Measurements from ENCODE around the gene URI1. TPM values are rescaled to one million over a fixed set of nuclear protein-coding genes. Genes with fewer than 3 reads are reported as not detected.

Gene URI1
- total RNA-seq, 1 donor from 2014 or later, result 43.7 TPM

DNA sequence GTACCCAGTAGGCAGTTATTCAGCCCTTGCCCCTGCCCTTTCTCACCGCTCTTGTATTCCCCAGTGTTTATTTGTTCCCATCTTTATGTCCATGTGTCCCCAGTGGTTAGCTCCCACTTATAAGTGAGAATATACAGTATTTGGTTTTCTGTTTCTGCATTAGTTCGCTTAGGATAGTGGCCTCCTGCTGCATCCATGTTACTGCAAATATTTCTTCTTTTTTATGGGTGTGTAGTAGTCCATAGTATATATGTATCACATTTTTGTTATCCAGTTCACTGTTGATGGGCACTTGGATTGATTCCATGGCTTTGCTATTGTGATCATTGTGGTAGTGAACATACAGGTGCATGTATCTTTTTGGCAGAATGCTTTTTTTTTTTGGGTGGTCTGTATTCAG, 32.7 kb downstream of the URI1 start:
- H3K4me1 Mint-ChIP-seq (ENCODE audit: low read depth, unreplicated experiment), result peaks cover 21% of the 10 kb centered on the region
- no peak overlapping the region for H3K27ac Mint-ChIP-seq (ENCODE audit: unreplicated experiment)
- DNase-seq, result no peak
- no peaks in the 10 kb centered on the region for H3K27me3 Mint-ChIP-seq (ENCODE audit: unreplicated experiment)
- no peaks in the 10 kb centered on the region for H3K9me3 Mint-ChIP-seq (ENCODE audit: unreplicated experiment)
- TF ChIP-seq, protein P1, sequence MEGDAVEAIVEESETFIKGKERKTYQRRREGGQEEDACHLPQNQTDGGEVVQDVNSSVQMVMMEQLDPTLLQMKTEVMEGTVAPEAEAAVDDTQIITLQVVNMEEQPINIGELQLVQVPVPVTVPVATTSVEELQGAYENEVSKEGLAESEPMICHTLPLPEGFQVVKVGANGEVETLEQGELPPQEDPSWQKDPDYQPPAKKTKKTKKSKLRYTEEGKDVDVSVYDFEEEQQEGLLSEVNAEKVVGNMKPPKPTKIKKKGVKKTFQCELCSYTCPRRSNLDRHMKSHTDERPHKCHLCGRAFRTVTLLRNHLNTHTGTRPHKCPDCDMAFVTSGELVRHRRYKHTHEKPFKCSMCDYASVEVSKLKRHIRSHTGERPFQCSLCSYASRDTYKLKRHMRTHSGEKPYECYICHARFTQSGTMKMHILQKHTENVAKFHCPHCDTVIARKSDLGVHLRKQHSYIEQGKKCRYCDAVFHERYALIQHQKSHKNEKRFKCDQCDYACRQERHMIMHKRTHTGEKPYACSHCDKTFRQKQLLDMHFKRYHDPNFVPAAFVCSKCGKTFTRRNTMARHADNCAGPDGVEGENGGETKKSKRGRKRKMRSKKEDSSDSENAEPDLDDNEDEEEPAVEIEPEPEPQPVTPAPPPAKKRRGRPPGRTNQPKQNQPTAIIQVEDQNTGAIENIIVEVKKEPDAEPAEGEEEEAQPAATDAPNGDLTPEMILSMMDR (IDR thresholded peaks at IDR 0.05; ENCODE audit: partially characterized antibody, unreplicated experiment), result no peak
- no peaks in the 10 kb centered on the region for H3K36me3 Mint-ChIP-seq (ENCODE audit: unreplicated experiment)
- no peak overlapping the region for H3K4me3 Mint-ChIP-seq (ENCODE audit: unreplicated experiment)

- Mint-ChIP-seq H3K9me3 (ENCODE audit: unreplicated experiment) (no peaks in the 10 kb centered on the region), H3K4me1 (ENCODE audit: low read depth, unreplicated experiment) (peaks cover 16% of the 10 kb centered on the region), H3K27ac (ENCODE audit: unreplicated experiment) (no peak overlapping the region), H3K27me3 (ENCODE audit: unreplicated experiment) (no peaks in the 10 kb centered on the region), H3K4me3 (ENCODE audit: unreplicated experiment) (no peak overlapping the region), H3K36me3 (ENCODE audit: unreplicated experiment) (no peaks in the 10 kb centered on the region)
- TF ChIP-seq, protein P1 (IDR thresholded peaks at IDR 0.05; ENCODE audit: partially characterized antibody, unreplicated experiment), result no peak
- no peak for DNase-seq
Observed at GRCh38 chr19:29976151-29976943, 34.3 kb downstream of the URI1 start.

DNA sequence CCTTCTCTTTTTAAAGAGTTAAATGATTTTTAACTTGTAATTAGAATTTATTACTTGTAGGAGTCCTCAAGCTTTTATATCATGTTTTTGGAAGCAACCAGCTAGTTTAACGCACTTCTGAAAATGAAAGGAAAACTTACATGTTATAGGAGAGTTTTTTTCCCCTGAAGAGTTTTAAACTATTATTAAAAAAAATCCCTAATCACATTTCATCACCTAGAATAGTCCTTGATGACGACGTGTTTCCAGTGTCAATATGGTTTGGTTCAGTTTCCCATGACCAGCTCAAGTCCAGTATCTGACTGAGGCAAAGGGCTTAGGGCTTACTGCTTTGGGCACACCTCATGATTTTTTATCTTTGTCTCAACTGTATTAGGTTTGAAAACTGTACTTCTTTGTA, 36.0 kb downstream of the URI1 start:
- TF ChIP-seq, protein P1 (IDR thresholded peaks at IDR 0.05; ENCODE audit: partially characterized antibody, unreplicated experiment), result no peak
- Mint-ChIP-seq H3K4me3 (ENCODE audit: unreplicated experiment) (no peak overlapping the region), H3K36me3 (ENCODE audit: unreplicated experiment) (no peaks in the 10 kb centered on the region), H3K27ac (ENCODE audit: unreplicated experiment) (no peak overlapping the region), H3K4me1 (ENCODE audit: low read depth, unreplicated experiment) (peaks cover 4% of the 10 kb centered on the region), H3K27me3 (ENCODE audit: unreplicated experiment) (no peaks in the 10 kb centered on the region), H3K9me3 (ENCODE audit: unreplicated experiment) (no peaks in the 10 kb centered on the region)
- DNase-seq, result no peak

DNA sequence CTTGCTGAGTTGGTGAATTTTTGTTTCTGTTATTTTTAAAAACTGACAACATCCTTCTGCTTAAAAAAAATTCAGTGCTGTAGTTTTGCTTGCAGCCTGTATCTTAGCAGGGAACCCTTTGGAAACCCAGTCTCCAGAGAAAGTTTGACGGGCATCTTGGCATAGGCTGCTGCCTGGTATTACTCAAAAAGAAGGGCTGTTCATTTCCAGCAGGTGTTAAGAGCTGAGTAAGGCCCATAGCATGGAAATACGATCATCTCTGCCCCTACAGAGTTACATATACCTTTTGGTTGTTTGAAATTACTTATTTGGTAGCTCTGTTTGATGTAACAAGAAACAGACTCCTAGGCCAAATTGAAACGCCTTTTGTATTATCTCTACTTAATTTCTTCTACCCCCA, 41.5 kb downstream of the URI1 start:
- Mint-ChIP-seq H3K4me1 (ENCODE audit: low read depth, unreplicated experiment) (peaks cover 3% of the 10 kb centered on the region), H3K27ac (ENCODE audit: unreplicated experiment) (no peak overlapping the region), H3K27me3 (ENCODE audit: unreplicated experiment) (no peaks in the 10 kb centered on the region), H3K9me3 (ENCODE audit: unreplicated experiment) (no peaks in the 10 kb centered on the region), H3K36me3 (ENCODE audit: unreplicated experiment) (no peaks in the 10 kb centered on the region), H3K4me3 (ENCODE audit: unreplicated experiment) (no peak overlapping the region)
- DNase-seq, result no peak
- TF ChIP-seq, protein P1 (IDR thresholded peaks at IDR 0.05; ENCODE audit: partially characterized antibody, unreplicated experiment), result no peak

DNA sequence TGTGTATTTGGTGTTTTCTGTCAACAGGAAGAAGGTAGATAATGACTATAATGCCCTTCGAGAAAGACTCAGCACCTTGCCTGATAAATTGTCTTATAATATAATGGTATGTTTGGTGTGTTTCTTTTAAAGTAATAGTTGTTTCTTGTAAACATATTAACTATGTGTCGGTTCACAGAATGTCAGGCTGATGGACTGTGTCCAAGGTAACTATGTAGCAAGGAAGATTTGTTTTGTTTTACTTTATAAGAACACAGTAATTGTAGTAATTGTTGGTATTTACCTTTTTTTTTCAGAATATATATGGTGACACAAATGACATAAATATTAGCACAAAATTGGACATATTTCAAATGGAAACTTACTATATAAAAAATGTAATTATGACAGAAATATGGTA, 43.2 kb downstream of the URI1 start:
- DNase-seq, result no peak
- Mint-ChIP-seq H3K9me3 (ENCODE audit: unreplicated experiment) (no peaks in the 10 kb centered on the region), H3K27me3 (ENCODE audit: unreplicated experiment) (no peaks in the 10 kb centered on the region), H3K4me3 (ENCODE audit: unreplicated experiment) (no peak overlapping the region), H3K36me3 (ENCODE audit: unreplicated experiment) (no peaks in the 10 kb centered on the region), H3K27ac (ENCODE audit: unreplicated experiment) (no peak overlapping the region), H3K4me1 (ENCODE audit: low read depth, unreplicated experiment) (peaks cover 3% of the 10 kb centered on the region)
- TF ChIP-seq, protein P1 (IDR thresholded peaks at IDR 0.05; ENCODE audit: partially characterized antibody, unreplicated experiment), result no peak
